ENCODE measurements around the gene SIRT3.

SIRT3 gene

DNA sequence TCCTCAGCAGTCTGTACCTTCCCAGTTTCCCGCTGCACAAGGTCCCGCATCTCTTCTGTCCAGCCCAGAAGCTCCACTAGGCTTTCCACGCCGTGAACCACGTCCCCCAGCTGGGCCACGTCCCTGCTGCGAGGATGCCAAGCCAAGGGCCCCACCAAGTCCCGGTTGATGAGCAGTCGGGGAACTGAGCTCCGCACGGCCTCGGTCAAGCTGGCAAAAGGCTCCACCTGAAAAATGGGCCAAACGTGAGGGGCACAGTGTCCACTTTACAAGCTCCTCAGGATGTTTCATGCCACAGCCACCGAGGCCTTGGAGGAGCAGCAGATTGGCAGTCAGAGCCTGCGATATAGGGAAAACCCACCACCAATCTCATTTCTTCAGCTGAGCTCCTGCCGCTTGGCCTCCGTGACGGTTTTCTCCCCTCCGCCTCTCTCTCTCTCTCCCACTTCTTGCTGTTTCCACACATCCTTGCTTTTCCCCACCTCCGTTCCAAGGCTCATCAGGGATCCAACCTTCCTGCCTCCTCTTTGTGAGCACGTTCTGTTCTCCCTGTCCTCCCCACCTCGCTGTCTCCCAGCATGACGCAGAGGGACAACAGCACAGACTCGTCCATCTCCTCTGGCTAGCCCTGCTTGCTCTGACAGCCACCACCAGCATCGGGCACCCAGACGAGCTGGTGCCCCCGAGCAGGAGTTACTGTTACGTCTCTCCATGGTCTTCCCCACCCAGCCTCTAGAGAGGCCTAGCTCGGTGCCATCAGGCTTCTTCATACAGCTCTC lies 17.1 kb downstream of the SIRT3 start:
- TF ChIP-seq Cebpa-rat (IDR thresholded peaks at IDR 0.05): no peak
- Histone ChIP-seq H3K4me1 (peaks cover 18% of the 10 kb centered on the region), H3K36me3 (peaks cover 59% of the 10 kb centered on the region), H3K27ac (no peak overlapping the region), H3K9ac (no peak overlapping the region), H3K9me3 (no peaks in the 10 kb centered on the region), H3K27me3 (no peaks in the 10 kb centered on the region), H3K4me3 (no peak overlapping the region), H4K20me1 (0 out of 2 replicates have a peak, but pooled peaks cover 7% of the 10 kb centered on the region), H3K4me2 (no peak overlapping the region)

GRCh38 chr11:217704-218103 lies 18.4 kb downstream of the SIRT3 start:
- Histone ChIP-seq H3K27me3 (no peaks in the 10 kb centered on the region), H3K4me3 (no peak overlapping the region), H3K36me3 (peaks cover 69% of the 10 kb centered on the region), H3K9me3 (no peaks in the 10 kb centered on the region), H3K4me2 (no peak overlapping the region), H3K9ac (no peak overlapping the region), H3K4me1 (peaks cover 5% of the 10 kb centered on the region; the same call in 1 of the 2 replicates), H3K27ac (no peak overlapping the region), H4K20me1 (0 out of 2 replicates have a peak, but pooled peaks cover 7% of the 10 kb centered on the region)
- no peak for TF ChIP-seq Cebpa-rat (IDR thresholded peaks at IDR 0.05)

GRCh38 chr11:216081-216974 lies 19.8 kb downstream of the SIRT3 start:
- no peak overlapping the region for H3K4me2 ChIP-seq
- no peaks in the 10 kb centered on the region for H3K27me3 ChIP-seq
- H4K20me1 ChIP-seq: peaks cover 18% of the 10 kb centered on the region
- no peaks in the 10 kb centered on the region for H3K4me1 ChIP-seq
- H3K27ac ChIP-seq: no peak overlapping the region
- H3K9ac ChIP-seq: no peak overlapping the region
- H3K36me3 ChIP-seq: peaks cover 74% of the 10 kb centered on the region
- no peak overlapping the region for H3K4me3 ChIP-seq
- no peaks in the 10 kb centered on the region for H3K9me3 ChIP-seq
- TF ChIP-seq Cebpa-rat (IDR thresholded peaks at IDR 0.05): no peak

DNA sequence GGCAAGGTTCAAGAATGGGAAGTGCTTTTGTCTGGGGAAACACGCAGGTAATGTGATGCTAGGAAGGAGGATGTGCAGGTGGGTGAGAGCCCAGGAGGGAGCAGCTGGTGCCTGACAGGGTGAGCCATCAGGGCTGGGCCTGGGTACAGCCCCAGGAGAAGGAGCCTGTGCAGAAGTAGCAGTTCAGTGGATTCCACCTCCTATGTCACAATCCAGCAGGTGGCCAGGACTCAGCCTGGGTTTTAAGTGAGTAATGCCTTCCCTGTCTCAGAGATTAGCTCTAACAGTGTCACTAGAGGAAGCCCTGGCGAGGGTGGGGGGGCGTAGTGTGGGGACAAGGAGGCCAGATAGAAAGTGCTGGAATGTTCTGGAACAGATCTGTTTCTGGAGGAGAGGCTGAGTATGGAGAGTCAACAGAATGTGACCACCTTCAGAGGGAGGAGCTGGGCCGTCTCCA lies 20.5 kb downstream of the SIRT3 start:
- H3K4me1 ChIP-seq: peaks cover 5% of the 10 kb centered on the region
- H4K20me1 ChIP-seq: peaks cover 26% of the 10 kb centered on the region
- H3K36me3 ChIP-seq: peaks cover 81% of the 10 kb centered on the region
- no peaks in the 10 kb centered on the region for H3K27me3 ChIP-seq
- H3K4me3 ChIP-seq: no peak overlapping the region
- no peak overlapping the region for H3K4me2 ChIP-seq
- no peak overlapping the region for H3K27ac ChIP-seq
- no peak overlapping the region for H3K9ac ChIP-seq
- no peak for TF ChIP-seq Cebpa-rat (IDR thresholded peaks at IDR 0.05)
- no peaks in the 10 kb centered on the region for H3K9me3 ChIP-seq

DNA sequence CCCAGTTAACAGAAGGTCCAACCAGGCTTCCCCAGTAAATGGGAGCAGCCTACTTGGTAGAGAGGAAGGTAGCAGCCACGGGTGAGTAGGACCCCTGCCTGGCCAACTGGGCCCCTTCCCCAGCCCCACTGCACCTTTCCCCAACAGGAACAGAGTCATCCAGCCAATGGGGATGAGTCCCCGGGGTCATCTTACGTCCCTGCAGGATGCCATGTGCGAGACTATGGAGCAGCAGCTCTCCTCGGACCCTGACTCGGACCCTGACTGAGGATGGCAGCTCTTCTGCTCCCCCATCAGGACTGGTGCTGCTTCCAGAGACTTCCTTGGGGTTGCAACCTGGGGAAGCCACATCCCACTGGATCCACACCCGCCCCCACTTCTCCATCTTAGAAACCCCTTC lies 22.1 kb downstream of the SIRT3 start:
- Histone ChIP-seq H3K4me3 (no peak overlapping the region), H3K4me1 (peaks cover 21% of the 10 kb centered on the region), H3K27ac (no peak overlapping the region), H3K9me3 (no peaks in the 10 kb centered on the region), H4K20me1 (peaks cover 41% of the 10 kb centered on the region), H3K4me2 (no peak overlapping the region), H3K27me3 (no peaks in the 10 kb centered on the region), H3K9ac (no peak overlapping the region), H3K36me3 (peaks cover 90% of the 10 kb centered on the region)
- TF ChIP-seq Cebpa-rat (IDR thresholded peaks at IDR 0.05): no peak

GRCh38 chr11:213111-213510 lies 23.0 kb downstream of the SIRT3 start:
- Histone ChIP-seq H3K27ac (no peak overlapping the region), H3K4me1 (peaks cover 21% of the 10 kb centered on the region), H3K4me2 (no peak overlapping the region), H3K9me3 (no peaks in the 10 kb centered on the region), H3K27me3 (no peaks in the 10 kb centered on the region), H3K36me3 (peaks cover 84% of the 10 kb centered on the region), H4K20me1 (peaks cover 42% of the 10 kb centered on the region), H3K4me3 (no peak overlapping the region), H3K9ac (no peak overlapping the region)
- TF ChIP-seq Cebpa-rat (IDR thresholded peaks at IDR 0.05): no peak

DNA sequence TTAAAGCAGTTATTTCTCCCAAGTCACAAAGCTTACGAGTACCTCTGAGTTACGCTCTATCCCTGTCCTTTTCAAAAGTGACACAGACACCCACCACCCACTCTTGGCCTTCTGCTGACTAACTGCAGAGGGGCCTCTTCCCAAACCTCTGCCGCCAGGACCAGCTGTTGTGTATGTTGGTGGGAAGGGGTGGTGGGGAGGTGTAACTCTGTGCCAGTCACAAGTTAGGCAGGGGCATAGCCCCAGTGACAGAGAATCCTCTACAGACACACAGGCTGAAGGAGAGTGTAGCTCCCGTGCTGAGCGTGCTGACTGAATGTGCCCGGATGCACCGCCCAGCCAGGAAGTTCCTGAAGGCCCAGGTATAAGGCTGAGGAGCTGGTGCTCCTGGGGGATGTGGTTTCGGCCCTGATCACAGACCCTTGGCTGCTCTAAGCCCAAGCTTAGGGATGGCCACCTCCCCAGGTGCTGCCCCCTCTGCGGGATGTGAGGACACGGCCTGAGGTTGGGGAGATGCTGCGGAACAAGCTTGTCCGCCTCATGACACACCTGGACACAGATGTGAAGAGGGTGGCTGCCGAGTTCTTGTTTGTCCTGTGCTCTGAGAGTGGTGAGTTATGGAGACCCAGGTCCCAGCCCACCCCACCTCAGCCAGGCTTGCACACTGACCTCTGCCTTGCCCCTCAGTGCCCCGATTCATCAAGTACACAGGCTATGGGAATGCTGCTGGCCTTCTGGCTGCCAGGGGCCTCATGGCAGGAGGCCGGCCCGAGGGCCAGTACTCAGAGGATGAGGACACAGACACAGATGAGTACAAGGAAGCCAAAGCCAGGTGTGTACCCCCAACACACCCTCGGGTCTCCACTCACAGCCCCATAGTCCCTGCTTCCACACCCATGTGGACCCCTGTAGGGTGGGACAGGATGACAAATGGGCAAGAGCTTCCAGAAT lies 23.7 kb downstream of the SIRT3 start:
- peaks cover 77% of the 10 kb centered on the region for H3K36me3 ChIP-seq
- no peaks in the 10 kb centered on the region for H3K27me3 ChIP-seq
- no peaks in the 10 kb centered on the region for H3K9me3 ChIP-seq
- H4K20me1 ChIP-seq: peaks cover 42% of the 10 kb centered on the region
- peak overlapping the region; percentile 98; the same call in 1 of the 2 replicates for H3K9ac ChIP-seq
- H3K4me1 ChIP-seq: peaks cover 21% of the 10 kb centered on the region
- H3K4me3 ChIP-seq: no peak overlapping the region
- H3K4me2 ChIP-seq: no peak overlapping the region
- no peak for TF ChIP-seq Cebpa-rat (IDR thresholded peaks at IDR 0.05)
- no peak overlapping the region for H3K27ac ChIP-seq

GRCh38 chr11:211741-212140 lies 24.4 kb downstream of the SIRT3 start:
- no peaks in the 10 kb centered on the region for H3K9me3 ChIP-seq
- H3K4me1 ChIP-seq: peaks cover 21% of the 10 kb centered on the region
- H4K20me1 ChIP-seq: peaks cover 46% of the 10 kb centered on the region
- no peak overlapping the region for H3K27ac ChIP-seq
- H3K4me2 ChIP-seq: no peak overlapping the region
- no peak for TF ChIP-seq Cebpa-rat (IDR thresholded peaks at IDR 0.05)
- no peaks in the 10 kb centered on the region for H3K27me3 ChIP-seq
- H3K4me3 ChIP-seq: no peak overlapping the region
- peak overlapping the region; percentile 98; the same call in 1 of the 2 replicates for H3K9ac ChIP-seq
- H3K36me3 ChIP-seq: peaks cover 74% of the 10 kb centered on the region

GRCh38 chr11:211295-211694 lies 24.8 kb downstream of the SIRT3 start:
- Histone ChIP-seq H3K9me3 (no peaks in the 10 kb centered on the region), H3K4me3 (no peak overlapping the region), H3K4me1 (peaks cover 24% of the 10 kb centered on the region), H3K36me3 (peaks cover 70% of the 10 kb centered on the region), H3K4me2 (peak overlapping the region; percentile 99), H3K9ac (peak overlapping the region; percentile 98; the same call in 1 of the 2 replicates), H3K27ac (no peak overlapping the region), H4K20me1 (peaks cover 50% of the 10 kb centered on the region), H3K27me3 (no peaks in the 10 kb centered on the region)
- no peak for TF ChIP-seq Cebpa-rat (IDR thresholded peaks at IDR 0.05)
